Mucosa of descending colon (tissue), 3 donors: ENCODE measurements around the gene TMEM132E. TPM values are rescaled to one million over a fixed set of nuclear protein-coding genes. Genes with fewer than 3 reads are reported as not detected.

Experiments used
- ATAC-seq: fragments of 200-7000 bp; cut with Tn5 transposase; one replicate; pipeline ENCODE4 v1.9.1; 2020; ENCODE audit warnings: mild to moderate bottlenecking, moderate library complexity
- DNase-seq, 3 donors: peaks; one replicate each; pipeline ENCODE4 v3.0.0-alpha.2; 2020
- H3K36me3 ChIP-seq: fragments of 200-600 bp; one replicate; pipeline ENCODE4 v1.8.0; 2021; ENCODE audit warnings: low read depth, mild to moderate bottlenecking
- H3K4me1 ChIP-seq: fragments of 200-600 bp; one replicate; pipeline ENCODE4 v1.8.0; 2021; ENCODE audit warnings: low read depth, mild to moderate bottlenecking
- H3K4me3 ChIP-seq: fragments of 200-600 bp; one replicate; pipeline ENCODE4 v1.8.0; 2021; ENCODE audit warnings: mild to moderate bottlenecking
- H3K9me3 ChIP-seq: fragments of 200-600 bp; one replicate; pipeline ENCODE4 v1.8.0; 2021; ENCODE audit warnings: mild to moderate bottlenecking
- intact Hi-C, 2 donors: fragments of 100-400 bp; cut with DNase I in 1 of 2; cut with micrococcal nuclease in 1 of 2; formaldehyde crosslinking; loops; one replicate each; pipeline versions ENCODE4 v1.11.0 to v1.11.1; 2022; cut with DNase I, micrococcal nuclease
- long read RNA-seq, 2 donors: library from polyadenylated mRNA; unstranded; transcript quantifications; one replicate each; pipeline ENCODE4 v2.0.0, GENCODE V29; 2019 to 2021
- total RNA-seq, 3 donors: library from RNA; stranded (reverse); fragmentation: NEBNext Ultra II Directional in 2 of 3; extraction: Animal tissue kit (Norgen Biotek cat#: 25700) in 2 of 3; gene quantifications; one replicate each; pipeline versions ENCODE4 v1.2.1 to v1.2.4, GENCODE V29; 2021 to 2023
- TF ChIP-seq, protein P1 (sequence below): fragments of 200-600 bp; IDR thresholded peaks from one replicate; pipeline ENCODE4 v1.8.0; 2022; ENCODE audit warnings: antibody characterized with exemption, mild to moderate bottlenecking
- donor health status: DM: no; HTN: no; CAD: no; lungs with moderate emphysema.
- donor health status: DM: no; HTN: no; CAD: no.
- donor health status: DM: no; HTN: yes; CAD: no.

TMEM132E gene
- total RNA-seq: under 1 TPM in 2 of 3 donors, not detected in 1; 0.10 to 0.13 TPM
- long read RNA-seq, donor 1: 0 reads
- long read RNA-seq, donor 2: 0 reads

DNA sequence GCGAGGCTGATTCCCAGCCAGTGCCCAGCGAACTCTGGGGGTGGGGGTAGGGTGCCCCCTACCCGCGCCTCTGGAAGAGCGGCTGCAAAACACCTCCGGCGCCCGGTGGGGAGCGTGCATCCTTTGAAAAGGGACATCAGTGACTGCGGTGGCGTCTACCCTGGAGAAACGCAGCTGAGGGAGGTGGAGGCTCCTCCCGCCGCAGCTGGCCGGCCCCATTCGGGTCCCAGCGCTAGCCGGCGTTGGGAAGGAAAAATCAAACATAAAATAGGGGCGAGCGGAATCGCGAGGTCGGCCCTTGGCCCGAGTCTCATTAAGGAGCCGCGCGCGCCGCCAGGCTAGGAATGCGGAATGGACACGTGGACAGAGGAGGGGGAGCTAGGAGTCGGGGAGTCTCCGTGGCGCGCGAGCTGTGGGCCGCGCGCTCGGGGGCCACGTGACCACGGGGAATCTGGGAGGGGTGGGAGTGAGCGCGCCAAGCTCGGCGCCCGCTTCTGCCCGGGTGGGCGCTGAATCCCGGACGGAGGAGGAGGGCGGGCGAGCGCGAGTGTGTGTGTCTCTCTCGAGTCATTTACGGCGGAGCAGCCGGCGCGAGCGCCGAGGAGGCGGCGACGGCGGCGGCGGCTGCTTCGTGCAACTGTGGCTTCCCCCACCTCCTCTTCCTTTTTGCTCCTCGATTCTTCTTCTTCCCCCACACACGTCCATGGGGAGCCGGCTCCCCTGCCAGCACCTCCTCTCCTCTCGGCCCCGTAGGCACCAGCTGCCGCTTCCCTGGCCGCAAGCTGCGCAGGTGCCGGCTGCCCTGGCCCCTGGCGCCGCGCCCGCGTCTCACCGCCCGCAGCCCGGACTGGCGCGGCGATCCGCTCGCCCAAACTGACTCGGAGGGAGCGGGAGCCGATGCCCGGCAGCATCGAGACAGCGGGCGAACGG lies at the start of gene TMEM132E:
TMEM132E (plus strand) TSS at position 566 of the 930 bp plus-strand sequence. CDS start 1,495 bp downstream, outside the sequence.
- Histone ChIP-seq H3K4me1 (peaks cover 14% of the 10 kb centered on the region), H3K36me3 (no peaks in the 10 kb centered on the region), H3K9me3 (no peaks in the 10 kb centered on the region), H3K4me3 (no peak within 1 kb of the TSS)
- ATAC-seq: no peak
- DNase-seq: peak in 1 of 3 donors; percentile 14
- intact Hi-C loops: no loop called here
- TF ChIP-seq, protein P1, sequence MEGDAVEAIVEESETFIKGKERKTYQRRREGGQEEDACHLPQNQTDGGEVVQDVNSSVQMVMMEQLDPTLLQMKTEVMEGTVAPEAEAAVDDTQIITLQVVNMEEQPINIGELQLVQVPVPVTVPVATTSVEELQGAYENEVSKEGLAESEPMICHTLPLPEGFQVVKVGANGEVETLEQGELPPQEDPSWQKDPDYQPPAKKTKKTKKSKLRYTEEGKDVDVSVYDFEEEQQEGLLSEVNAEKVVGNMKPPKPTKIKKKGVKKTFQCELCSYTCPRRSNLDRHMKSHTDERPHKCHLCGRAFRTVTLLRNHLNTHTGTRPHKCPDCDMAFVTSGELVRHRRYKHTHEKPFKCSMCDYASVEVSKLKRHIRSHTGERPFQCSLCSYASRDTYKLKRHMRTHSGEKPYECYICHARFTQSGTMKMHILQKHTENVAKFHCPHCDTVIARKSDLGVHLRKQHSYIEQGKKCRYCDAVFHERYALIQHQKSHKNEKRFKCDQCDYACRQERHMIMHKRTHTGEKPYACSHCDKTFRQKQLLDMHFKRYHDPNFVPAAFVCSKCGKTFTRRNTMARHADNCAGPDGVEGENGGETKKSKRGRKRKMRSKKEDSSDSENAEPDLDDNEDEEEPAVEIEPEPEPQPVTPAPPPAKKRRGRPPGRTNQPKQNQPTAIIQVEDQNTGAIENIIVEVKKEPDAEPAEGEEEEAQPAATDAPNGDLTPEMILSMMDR: no peak

GRCh38 chr17:34530918-34531317 lies 48.5 kb upstream of the TMEM132E start:
- H3K4me3 ChIP-seq: no peak overlapping the region
- DNase-seq (no peak), ATAC-seq (no peak)
- H3K36me3 ChIP-seq: no peaks in the 10 kb centered on the region
- no peaks in the 10 kb centered on the region for H3K4me1 ChIP-seq
- intact Hi-C loops: no loop called here
- no peaks in the 10 kb centered on the region for H3K9me3 ChIP-seq
- TF ChIP-seq, protein P1: no peak

DNA sequence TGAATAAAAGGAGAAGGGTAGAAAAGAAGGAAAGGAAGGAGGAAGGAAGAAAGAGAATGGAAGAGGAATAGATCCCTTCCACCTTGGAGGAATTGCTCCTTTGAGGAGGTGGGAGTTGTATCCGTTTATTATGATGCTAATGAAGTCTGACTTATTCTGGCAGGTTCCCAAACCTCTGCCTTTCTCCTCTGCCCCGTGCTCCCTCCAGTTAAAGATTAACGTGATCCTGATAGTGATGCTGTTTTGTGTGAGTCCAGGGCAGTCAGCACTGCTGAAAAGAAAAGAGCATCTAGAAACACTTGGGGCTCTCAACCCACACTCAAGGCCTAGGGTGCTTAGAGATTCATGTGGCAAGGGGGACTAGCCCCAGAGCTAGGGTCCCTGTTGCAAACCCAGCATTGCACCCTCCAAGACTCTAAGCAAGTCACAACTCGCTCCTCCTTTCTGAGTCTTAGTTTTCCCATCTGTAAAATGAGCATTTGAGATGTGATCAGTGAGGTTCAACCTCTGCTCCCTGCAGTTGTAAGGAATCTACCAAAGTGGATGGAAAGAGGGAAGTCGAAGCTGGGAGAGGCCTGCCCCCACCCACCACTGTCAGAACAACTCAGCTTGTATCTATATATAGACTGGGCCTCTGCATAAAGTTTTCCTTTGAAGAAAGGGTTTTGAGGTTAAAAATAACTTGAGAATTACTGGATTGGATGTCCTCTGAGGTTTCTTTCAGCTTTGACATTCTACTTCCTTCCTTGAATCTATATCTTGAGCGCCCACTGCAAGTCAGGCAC lies 46.9 kb upstream of the TMEM132E start:
- TF ChIP-seq, protein P1: no peak
- no peak for ATAC-seq
- no peaks in the 10 kb centered on the region for H3K9me3 ChIP-seq
- H3K36me3 ChIP-seq: no peaks in the 10 kb centered on the region
- DNase-seq: no peak
- no peak overlapping the region for H3K4me3 ChIP-seq
- no peaks in the 10 kb centered on the region for H3K4me1 ChIP-seq
- intact Hi-C loops: no loop called here

- intact Hi-C loops: no loop called here
- no peaks in the 10 kb centered on the region for H3K9me3 ChIP-seq
Observed at GRCh38 chr17:34533806-34534527, 45.4 kb upstream of the TMEM132E start.

More at GRCh38 chr17:34533806-34534527, 45.4 kb upstream of the TMEM132E start:
- Histone ChIP-seq H3K36me3 (no peaks in the 10 kb centered on the region), H3K4me1 (no peaks in the 10 kb centered on the region), H3K4me3 (no peak overlapping the region)
- no peak for ATAC-seq
- TF ChIP-seq, protein P1: no peak
- DNase-seq: no peak
